Measurements from ENCODE around the gene PSMB11. TPM values are rescaled to one million over a fixed set of nuclear protein-coding genes. Genes with fewer than 3 reads are reported as not detected.

PSMB11 gene
- total RNA-seq, 1 experiment from 2014 or later: not detected

DNA sequence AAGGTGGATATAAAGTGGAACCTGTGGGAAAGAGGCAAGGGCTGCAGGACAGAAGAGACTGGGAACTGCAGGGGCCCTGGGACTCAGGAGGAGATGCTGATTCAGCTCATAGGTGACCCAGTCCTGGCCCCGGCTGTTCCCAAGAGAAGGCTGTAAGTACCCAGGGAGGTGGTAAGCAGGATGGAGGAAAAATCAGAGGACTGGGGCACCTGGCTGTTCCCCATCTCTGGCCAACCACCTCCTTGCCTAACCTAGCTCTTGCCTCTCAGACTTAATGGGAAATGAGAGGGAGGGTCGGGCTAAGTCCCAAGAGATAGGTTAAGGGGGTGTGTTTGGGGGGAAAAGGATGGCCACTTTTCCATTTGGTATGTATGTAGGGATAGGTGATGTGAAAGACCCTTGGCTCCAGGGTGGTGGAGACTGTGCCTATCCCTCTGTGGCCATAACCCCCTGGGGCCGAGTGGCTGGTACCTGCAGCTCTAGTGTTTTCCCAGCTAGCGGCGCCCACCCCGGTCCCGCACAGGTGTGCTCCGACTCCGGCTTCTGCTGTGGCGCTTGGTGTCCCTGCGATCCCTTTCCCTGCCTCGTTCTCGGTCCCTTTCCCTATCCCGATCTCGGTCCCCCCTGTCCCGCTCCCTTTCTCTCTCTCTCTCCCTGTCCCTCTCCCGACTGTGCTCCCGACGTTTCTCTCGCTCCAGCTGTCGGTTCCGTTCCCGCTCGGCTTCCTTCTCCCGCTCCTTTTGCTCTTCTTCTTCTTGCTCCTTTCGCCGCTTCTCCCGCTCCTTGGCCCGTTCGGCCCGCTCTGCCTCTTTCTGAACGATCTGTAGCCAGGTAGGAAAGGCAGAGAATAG is 16.9 kb downstream of the PSMB11 start:
- Histone ChIP-seq H3K27ac (ENCODE audit: insufficient read length, low read depth, low read length) (no peak overlapping the region), H3K79me2 (ENCODE audit: insufficient read depth, low read length) (no peaks in the 10 kb centered on the region), H2BK120ac (ENCODE audit: low read depth, low read length, poor library complexity, severe bottlenecking) (no peak overlapping the region), H3K4me2 (ENCODE audit: insufficient read depth, insufficient read length, low read length) (no peak overlapping the region), H2AK5ac (ENCODE audit: insufficient read length, low read length) (no peak overlapping the region), H3K23ac (ENCODE audit: insufficient read length, low read depth, low read length) (no peak overlapping the region), H2BK12ac (ENCODE audit: insufficient read length, low read depth, low read length) (no peak overlapping the region), H3K14ac (ENCODE audit: insufficient read depth, low read length) (no peak overlapping the region), H3K27me3 (ENCODE audit: insufficient read depth, low read length) (no peaks in the 10 kb centered on the region), H4K5ac (ENCODE audit: insufficient read length, low read depth, low read length) (no peak overlapping the region), H2BK15ac (ENCODE audit: low read depth, low read length) (no peak overlapping the region), H3K4ac (ENCODE audit: low read depth, low read length) (no peak overlapping the region), H3K79me1 (ENCODE audit: insufficient read depth, low read depth, low read length, poor library complexity, severe bottlenecking) (no peaks in the 10 kb centered on the region), H3T11ph (ENCODE audit: low read length) (no peak overlapping the region), H3K9me3 (ENCODE audit: control insufficient read depth, low read depth, low read length) (no peaks in the 10 kb centered on the region), H3K23me2 (ENCODE audit: insufficient read length, low read depth, low read length, poor library complexity, severe bottlenecking) (peaks cover 15% of the 10 kb centered on the region), H3K18ac (ENCODE audit: insufficient read length, low read depth, low read length) (no peak overlapping the region), H3K9ac (ENCODE audit: extremely low read depth, insufficient read length, low read length) (no peak overlapping the region), H2BK5ac (ENCODE audit: insufficient read length, low read length) (no peak overlapping the region), H2AFZ (ENCODE audit: low read length) (no peak overlapping the region), H4K91ac (ENCODE audit: insufficient read length, low read depth, low read length) (no peak overlapping the region), H4K20me1 (ENCODE audit: control insufficient read depth, insufficient read depth, insufficient read length) (no peaks in the 10 kb centered on the region), H2BK20ac (ENCODE audit: low read depth, low read length, poor library complexity, severe bottlenecking) (no peak overlapping the region), H3K56ac (ENCODE audit: insufficient read length, low read depth, low read length) (no peak overlapping the region), H4K8ac (replicated peaks; ENCODE audit: insufficient read length, low read depth, low read length) (no peak overlapping the region), H3K4me1 (ENCODE audit: insufficient read depth, low read length) (no peaks in the 10 kb centered on the region; the same call in 1 of the 2 replicates)
- Mint-ChIP-seq H3K9me3 (no peaks in the 10 kb centered on the region), H3K36me3 (ENCODE audit: insufficient read depth in 1 of 3, low read depth in 3 of 3) (peaks cover 31 to 62% (median 56%) of the 10 kb centered on the region in 3 experiments), H3K27ac (peak overlapping the region in 2 of 3 experiments; percentile 28 to 81; a peak in 4 of 7 replicates), H3K4me3 (no peak overlapping the region; a peak in 1 of 5 replicates), H3K4me1 (peaks cover 15 to 18% of the 10 kb centered on the region in 2 experiments), H3K27me3 (ENCODE audit: low read depth) (peaks cover 9% of the 10 kb centered on the region)
- DNase-seq: no peak
- TF ChIP-seq, protein P1, sequence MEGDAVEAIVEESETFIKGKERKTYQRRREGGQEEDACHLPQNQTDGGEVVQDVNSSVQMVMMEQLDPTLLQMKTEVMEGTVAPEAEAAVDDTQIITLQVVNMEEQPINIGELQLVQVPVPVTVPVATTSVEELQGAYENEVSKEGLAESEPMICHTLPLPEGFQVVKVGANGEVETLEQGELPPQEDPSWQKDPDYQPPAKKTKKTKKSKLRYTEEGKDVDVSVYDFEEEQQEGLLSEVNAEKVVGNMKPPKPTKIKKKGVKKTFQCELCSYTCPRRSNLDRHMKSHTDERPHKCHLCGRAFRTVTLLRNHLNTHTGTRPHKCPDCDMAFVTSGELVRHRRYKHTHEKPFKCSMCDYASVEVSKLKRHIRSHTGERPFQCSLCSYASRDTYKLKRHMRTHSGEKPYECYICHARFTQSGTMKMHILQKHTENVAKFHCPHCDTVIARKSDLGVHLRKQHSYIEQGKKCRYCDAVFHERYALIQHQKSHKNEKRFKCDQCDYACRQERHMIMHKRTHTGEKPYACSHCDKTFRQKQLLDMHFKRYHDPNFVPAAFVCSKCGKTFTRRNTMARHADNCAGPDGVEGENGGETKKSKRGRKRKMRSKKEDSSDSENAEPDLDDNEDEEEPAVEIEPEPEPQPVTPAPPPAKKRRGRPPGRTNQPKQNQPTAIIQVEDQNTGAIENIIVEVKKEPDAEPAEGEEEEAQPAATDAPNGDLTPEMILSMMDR (conservative IDR thresholded peaks at IDR 0.05): no peak
- WGBS (ENCODE audit: extremely low coverage, insufficient read length, low lambda C conversion rate): no CpG with 5 or more reads among the region's 32 CpGs
